Measurements from ENCODE around the gene GLP2R.

DNA sequence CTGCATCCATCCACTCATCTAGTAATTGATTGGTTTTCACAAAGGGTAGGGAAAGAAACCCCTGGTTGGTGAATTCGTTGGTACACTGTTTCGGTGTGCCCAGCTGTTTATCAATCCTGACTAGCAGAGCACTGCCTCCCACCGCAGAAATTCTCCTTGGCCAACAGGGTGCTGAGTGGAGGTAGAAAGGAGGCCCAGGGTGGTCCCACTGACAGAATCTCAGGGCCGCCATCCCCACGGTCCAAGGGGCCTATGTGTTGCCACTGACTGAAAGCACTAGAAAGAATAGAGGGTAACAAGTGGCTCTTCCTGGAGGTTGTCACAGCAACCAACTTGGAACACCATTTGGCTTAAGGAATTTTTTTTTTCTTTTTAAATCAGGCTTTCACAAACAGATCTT, 87.8 kb downstream of the GLP2R start:
- TF ChIP-seq POLR2AphosphoS5 (IDR thresholded peaks at IDR 0.05; ENCODE audit: borderline replicate concordance, low read depth, low read length), result no peak
- no peak for TF ChIP-seq EZH2 (IDR thresholded peaks at IDR 0.05)

Measured in SK-N-MC (cell line).